Stomach (tissue), 4 donors: ENCODE results near the gene YPEL4.

ENCODE experiments used
- CTCF ChIP-seq, 7 experiments: fragments of 450-650 bp in 4 of 7; fragments of 200-600 bp in 3 of 7; sonication (generic) in 3 of 7; IDR thresholded peaks; one replicate each; pipeline ENCODE4 v1.5.1; 2016 to 2019; ENCODE audit warnings: antibody characterized with exemption in 7 of 7, control low read depth in 2 of 7, mild to moderate bottlenecking in 1 of 7
- POLR2A ChIP-seq, 4 donors: fragments of 450-650 bp; IDR thresholded peaks; one replicate each; pipeline ENCODE4 v1.6.1; 2016; ENCODE audit warnings: antibody characterized with exemption in 4 of 4, control low read depth in 2 of 4, mild to moderate bottlenecking in 1 of 4, moderate library complexity in 1 of 4
- POLR2AphosphoS5 ChIP-seq, 3 donors: sonication (generic); formaldehyde crosslinking; IDR thresholded peaks; one replicate each; pipeline ENCODE4 v1.6.1; 2016; ENCODE audit warnings: antibody characterized with exemption in 3 of 3

- TF ChIP-seq CTCF (IDR thresholded peaks at IDR 0.05): no peak
- TF ChIP-seq POLR2AphosphoS5 (IDR thresholded peaks at IDR 0.05): no peak
- TF ChIP-seq POLR2A (IDR thresholded peaks at IDR 0.05): no peak
These were observed 10.2 kb downstream of the YPEL4 start for GRCh38 chr11:57639321-57640067.
